ENCODE results near the gene PHF19.

PHF19 gene

GRCh38 chr9:120904061-120904977, 27.3 kb upstream of the PHF19 start:
- Histone ChIP-seq H3K27ac (no peak overlapping the region), H3K4me3 (no peak overlapping the region)
- TF ChIP-seq, protein P1, sequence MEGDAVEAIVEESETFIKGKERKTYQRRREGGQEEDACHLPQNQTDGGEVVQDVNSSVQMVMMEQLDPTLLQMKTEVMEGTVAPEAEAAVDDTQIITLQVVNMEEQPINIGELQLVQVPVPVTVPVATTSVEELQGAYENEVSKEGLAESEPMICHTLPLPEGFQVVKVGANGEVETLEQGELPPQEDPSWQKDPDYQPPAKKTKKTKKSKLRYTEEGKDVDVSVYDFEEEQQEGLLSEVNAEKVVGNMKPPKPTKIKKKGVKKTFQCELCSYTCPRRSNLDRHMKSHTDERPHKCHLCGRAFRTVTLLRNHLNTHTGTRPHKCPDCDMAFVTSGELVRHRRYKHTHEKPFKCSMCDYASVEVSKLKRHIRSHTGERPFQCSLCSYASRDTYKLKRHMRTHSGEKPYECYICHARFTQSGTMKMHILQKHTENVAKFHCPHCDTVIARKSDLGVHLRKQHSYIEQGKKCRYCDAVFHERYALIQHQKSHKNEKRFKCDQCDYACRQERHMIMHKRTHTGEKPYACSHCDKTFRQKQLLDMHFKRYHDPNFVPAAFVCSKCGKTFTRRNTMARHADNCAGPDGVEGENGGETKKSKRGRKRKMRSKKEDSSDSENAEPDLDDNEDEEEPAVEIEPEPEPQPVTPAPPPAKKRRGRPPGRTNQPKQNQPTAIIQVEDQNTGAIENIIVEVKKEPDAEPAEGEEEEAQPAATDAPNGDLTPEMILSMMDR (IDR thresholded peaks at IDR 0.05), result no peak
- no peak for DNase-seq (ENCODE audit: low spot score)

GRCh38 chr9:120902569-120903535, 25.9 kb upstream of the PHF19 start:
- no peak overlapping the region for H3K4me3 ChIP-seq
- TF ChIP-seq, protein P1 (IDR thresholded peaks at IDR 0.05), result no peak
- no peak for DNase-seq (ENCODE audit: low spot score)
- no peak overlapping the region for H3K27ac ChIP-seq

GRCh38 chr9:120901755-120902568, 25.0 kb upstream of the PHF19 start:
- TF ChIP-seq, protein P1 (IDR thresholded peaks at IDR 0.05), result no peak
- no peak for DNase-seq (ENCODE audit: low spot score)
- H3K4me3 ChIP-seq, result no peak overlapping the region
- H3K27ac ChIP-seq, result no peak overlapping the region

GRCh38 chr9:120900824-120901223, 23.8 kb upstream of the PHF19 start:
- Histone ChIP-seq H3K27ac (no peak overlapping the region), H3K4me3 (no peak overlapping the region)
- TF ChIP-seq, protein P1 (IDR thresholded peaks at IDR 0.05), result no peak
- no peak for DNase-seq (ENCODE audit: low spot score)

DNA sequence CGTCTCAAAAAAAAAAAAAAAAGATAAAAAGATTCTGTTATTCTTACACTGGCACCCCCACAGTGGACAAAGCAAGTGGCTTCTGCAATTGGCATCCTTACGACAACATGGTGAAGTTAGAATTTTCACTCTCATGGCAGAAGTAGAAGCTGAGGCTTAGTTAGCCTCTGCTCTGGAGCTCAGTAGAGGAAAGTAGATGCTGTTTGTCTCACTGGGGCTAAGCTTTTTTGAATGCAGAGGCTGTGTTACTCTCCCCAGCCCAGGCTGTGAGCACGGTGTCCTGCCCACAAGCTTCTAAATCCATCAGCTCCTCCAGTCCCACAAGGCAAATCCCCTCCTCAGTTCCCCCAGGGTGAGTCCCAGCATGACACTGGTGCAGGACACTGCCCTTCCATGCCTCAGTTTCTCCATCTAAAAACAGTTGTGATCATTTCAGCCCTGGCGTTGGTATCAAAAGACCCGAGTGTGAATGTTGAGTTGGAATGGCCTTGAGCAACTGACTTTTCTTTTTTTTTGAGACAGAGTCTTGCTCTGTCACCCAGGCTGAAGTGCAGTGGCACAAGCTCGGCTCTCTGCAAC, 22.6 kb upstream of the PHF19 start:
- TF ChIP-seq, protein P1 (IDR thresholded peaks at IDR 0.05), result no peak
- Histone ChIP-seq H3K4me3 (no peak overlapping the region), H3K27ac (no peak overlapping the region)
- no peak for DNase-seq (ENCODE audit: low spot score)

- Histone ChIP-seq H3K4me3 (no peak overlapping the region), H3K27ac (no peak overlapping the region)
- DNase-seq (ENCODE audit: low spot score), result no peak
- TF ChIP-seq, protein P1 (IDR thresholded peaks at IDR 0.05), result no peak
Measured at GRCh38 chr9:120898396-120898795, 21.4 kb upstream of the PHF19 start.

Measured in coronary artery (tissue), 2 donors.